SK-N-SH treated with all-trans-retinoic acid at 6 μM for 48 hours (cell line): Measurements from ENCODE around the gene PSEN1.
"Not testable (repeated sequence)": the region's sequence is repeated elsewhere in the genome, so short reads cannot be mapped to it uniquely, and the experiment has no call there.

ENCODE experiments used
- ATAC-seq: fragments of 200-7000 bp; cut with Tn5 transposase; 3 replicates; pipeline ENCODE4 v1.9.1; 2020; ENCODE audit warnings: mild to moderate bottlenecking, moderate library complexity
- ARNTL ChIP-seq: fragments of 450-650 bp; formaldehyde crosslinking; IDR thresholded peaks from 2 replicates; pipeline ENCODE4 v1.5.0; 2020; ENCODE audit warnings: low read depth, mild to moderate bottlenecking, moderate library complexity, borderline replicate concordance
- BACH2 ChIP-seq: fragments of 250-450 bp; sonication (Bioruptor Pico); IDR thresholded peaks from 2 replicates; pipeline ENCODE4 v1.9.0; 2021; ENCODE audit warnings: mild to moderate bottlenecking, borderline replicate concordance
- CSDC2 ChIP-seq: fragments of 250-450 bp; sonication (Bioruptor Pico); IDR thresholded peaks from 2 replicates; pipeline ENCODE4 v1.5.0; 2020; ENCODE audit warnings: mild to moderate bottlenecking, moderate library complexity
- ESRRG ChIP-seq: fragments of 250-450 bp; sonication (Bioruptor Pico); IDR thresholded peaks from 2 replicates; pipeline ENCODE4 v1.6.1; 2021; ENCODE audit warnings: mild to moderate bottlenecking
- GLIS3 ChIP-seq: fragments of 250-450 bp; sonication (Bioruptor Pico); IDR thresholded peaks from 2 replicates; pipeline ENCODE4 v1.5.0; 2020; ENCODE audit warnings: mild to moderate bottlenecking, moderate library complexity
- OSR1 ChIP-seq: fragments of 250-450 bp; sonication (Bioruptor Pico); IDR thresholded peaks from 2 replicates; pipeline ENCODE4 v1.8.0; 2022; ENCODE audit warnings: moderate library complexity, mild to moderate bottlenecking, inconsistent platforms
- POU6F1 ChIP-seq: fragments of 250-450 bp; sonication (Bioruptor Pico); IDR thresholded peaks from 2 replicates; pipeline ENCODE4 v1.8.0; 2021; ENCODE audit warnings: low read depth, mild to moderate bottlenecking, moderate library complexity, borderline replicate concordance
- PPARA ChIP-seq: fragments of 250-450 bp; sonication (Bioruptor Pico); IDR thresholded peaks from 2 replicates; pipeline ENCODE4 v1.5.0; 2020; ENCODE audit warnings: mild to moderate bottlenecking, borderline replicate concordance
- RARB ChIP-seq: fragments of 250-450 bp; sonication (Bioruptor Pico); IDR thresholded peaks from 2 replicates; pipeline ENCODE4 v1.8.0; 2021; ENCODE audit warnings: mild to moderate bottlenecking, moderate library complexity
- TOX ChIP-seq: fragments of 250-450 bp; sonication (Bioruptor Pico); IDR thresholded peaks from 2 replicates; pipeline ENCODE4 v1.8.0; 2021; ENCODE audit warnings: mild to moderate bottlenecking, moderate library complexity, borderline replicate concordance
- TSHZ2 ChIP-seq: fragments of 250-450 bp; sonication (Bioruptor Pico); IDR thresholded peaks from 2 replicates; pipeline ENCODE4 v1.5.0; 2020; ENCODE audit warnings: mild to moderate bottlenecking, moderate library complexity
- ZC3H10 ChIP-seq: fragments of 250-450 bp; sonication (Bioruptor Pico); IDR thresholded peaks from 2 replicates; pipeline ENCODE4 v1.5.1; 2021; ENCODE audit warnings: mild to moderate bottlenecking, moderate library complexity
- ZFP3 ChIP-seq: fragments of 250-450 bp; sonication (Bioruptor Pico); IDR thresholded peaks from 2 replicates; pipeline ENCODE4 v1.5.0; 2020; ENCODE audit warnings: mild to moderate bottlenecking, moderate library complexity
- ZFP30 ChIP-seq: fragments of 450-650 bp; formaldehyde crosslinking; IDR thresholded peaks from 2 replicates; pipeline ENCODE4 v1.5.0; 2022; ENCODE audit warnings: mild to moderate bottlenecking, moderate library complexity
- ZNF565 ChIP-seq: fragments of 450-650 bp; formaldehyde crosslinking; conservative IDR thresholded peaks from 2 replicates; pipeline ENCODE4 v1.5.0; 2020; ENCODE audit warnings: low read depth, mild to moderate bottlenecking, moderate library complexity
- ZNF70 ChIP-seq: fragments of 450-650 bp; formaldehyde crosslinking; IDR thresholded peaks from 2 replicates; pipeline ENCODE4 v1.5.0; 2020; ENCODE audit warnings: mild to moderate bottlenecking, moderate library complexity
- ZNF8 ChIP-seq: fragments of 450-650 bp; formaldehyde crosslinking; IDR thresholded peaks from 2 replicates; pipeline ENCODE4 v1.5.0; 2020; ENCODE audit warnings: mild to moderate bottlenecking, moderate library complexity
- TF ChIP-seq, protein P1 (sequence below): fragments of 250-450 bp; sonication (Bioruptor Pico); IDR thresholded peaks from 2 replicates; pipeline ENCODE4 v1.5.1; 2020; ENCODE audit warnings: low read depth, mild to moderate bottlenecking, moderate library complexity
- TF ChIP-seq, protein P2 (sequence below): fragments of 250-450 bp; sonication (Bioruptor Pico); IDR thresholded peaks from 2 replicates; pipeline ENCODE4 v1.8.0; 2020; ENCODE audit warnings: mild to moderate bottlenecking, moderate library complexity, borderline replicate concordance

The PSEN1 gene

GRCh38 chr14:73188501-73188911 lies 52.2 kb downstream of the PSEN1 start:
- TF ChIP-seq ZC3H10 (CRISPR knock-in tag) (no peak), ARNTL (CRISPR knock-in tag) (no peak), POU6F1 (CRISPR knock-in tag) (no peak), CSDC2 (CRISPR knock-in tag) (no peak), GLIS3 (CRISPR knock-in tag) (no peak), TOX (CRISPR knock-in tag) (no peak), ZNF8 (CRISPR knock-in tag) (no peak)
- TF ChIP-seq, protein P1, sequence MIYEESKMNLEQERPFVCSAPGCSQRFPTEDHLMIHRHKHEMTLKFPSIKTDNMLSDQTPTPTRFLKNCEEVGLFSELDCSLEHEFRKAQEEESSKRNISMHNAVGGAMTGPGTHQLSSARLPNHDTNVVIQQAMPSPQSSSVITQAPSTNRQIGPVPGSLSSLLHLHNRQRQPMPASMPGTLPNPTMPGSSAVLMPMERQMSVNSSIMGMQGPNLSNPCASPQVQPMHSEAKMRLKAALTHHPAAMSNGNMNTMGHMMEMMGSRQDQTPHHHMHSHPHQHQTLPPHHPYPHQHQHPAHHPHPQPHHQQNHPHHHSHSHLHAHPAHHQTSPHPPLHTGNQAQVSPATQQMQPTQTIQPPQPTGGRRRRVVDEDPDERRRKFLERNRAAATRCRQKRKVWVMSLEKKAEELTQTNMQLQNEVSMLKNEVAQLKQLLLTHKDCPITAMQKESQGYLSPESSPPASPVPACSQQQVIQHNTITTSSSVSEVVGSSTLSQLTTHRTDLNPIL = no peak
- TF ChIP-seq, protein P2, sequence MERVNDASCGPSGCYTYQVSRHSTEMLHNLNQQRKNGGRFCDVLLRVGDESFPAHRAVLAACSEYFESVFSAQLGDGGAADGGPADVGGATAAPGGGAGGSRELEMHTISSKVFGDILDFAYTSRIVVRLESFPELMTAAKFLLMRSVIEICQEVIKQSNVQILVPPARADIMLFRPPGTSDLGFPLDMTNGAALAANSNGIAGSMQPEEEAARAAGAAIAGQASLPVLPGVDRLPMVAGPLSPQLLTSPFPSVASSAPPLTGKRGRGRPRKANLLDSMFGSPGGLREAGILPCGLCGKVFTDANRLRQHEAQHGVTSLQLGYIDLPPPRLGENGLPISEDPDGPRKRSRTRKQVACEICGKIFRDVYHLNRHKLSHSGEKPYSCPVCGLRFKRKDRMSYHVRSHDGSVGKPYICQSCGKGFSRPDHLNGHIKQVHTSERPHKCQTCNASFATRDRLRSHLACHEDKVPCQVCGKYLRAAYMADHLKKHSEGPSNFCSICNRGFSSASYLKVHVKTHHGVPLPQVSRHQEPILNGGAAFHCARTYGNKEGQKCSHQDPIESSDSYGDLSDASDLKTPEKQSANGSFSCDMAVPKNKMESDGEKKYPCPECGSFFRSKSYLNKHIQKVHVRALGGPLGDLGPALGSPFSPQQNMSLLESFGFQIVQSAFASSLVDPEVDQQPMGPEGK (CRISPR knock-in tag) = no peak
- ATAC-seq = no peak

- TF ChIP-seq BACH2 (CRISPR knock-in tag) = no peak
- no peak for ATAC-seq
Measured at GRCh38 chr14:73189651-73190050, 53.3 kb downstream of the PSEN1 start.

GRCh38 chr14:73191441-73191840 lies 55.1 kb downstream of the PSEN1 start:
- no peak for TF ChIP-seq ARNTL (CRISPR knock-in tag)
- no peak for TF ChIP-seq ESRRG (CRISPR knock-in tag)
- TF ChIP-seq, protein P1 = no peak
- TF ChIP-seq, protein P2 (CRISPR knock-in tag) = no peak
- no peak for TF ChIP-seq ZNF70 (CRISPR knock-in tag)
- no peak for TF ChIP-seq ZNF8 (CRISPR knock-in tag)
- no peak for TF ChIP-seq TSHZ2 (CRISPR knock-in tag)
- ATAC-seq = no peak

DNA sequence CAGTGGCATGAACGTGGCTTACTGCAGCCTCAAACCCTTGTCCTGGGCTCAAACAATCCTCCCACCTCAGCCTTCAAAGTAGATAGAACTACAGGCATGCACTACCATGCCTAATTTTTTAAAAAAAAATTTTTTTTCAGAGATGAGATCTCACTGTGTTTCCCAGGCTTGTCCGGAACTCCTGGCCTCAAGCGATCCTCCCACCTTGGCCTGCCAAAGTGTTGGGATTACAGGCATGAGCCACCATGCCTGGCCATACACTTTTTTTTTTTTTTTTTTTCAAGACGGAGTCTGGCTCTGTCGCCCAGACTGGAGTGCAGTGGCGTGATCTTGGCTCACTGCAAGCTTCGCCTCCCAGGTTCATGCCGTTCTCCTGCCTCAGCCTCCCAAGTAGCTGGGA lies 58.0 kb downstream of the PSEN1 start:
- ATAC-seq = not testable (repeated sequence)

DNA sequence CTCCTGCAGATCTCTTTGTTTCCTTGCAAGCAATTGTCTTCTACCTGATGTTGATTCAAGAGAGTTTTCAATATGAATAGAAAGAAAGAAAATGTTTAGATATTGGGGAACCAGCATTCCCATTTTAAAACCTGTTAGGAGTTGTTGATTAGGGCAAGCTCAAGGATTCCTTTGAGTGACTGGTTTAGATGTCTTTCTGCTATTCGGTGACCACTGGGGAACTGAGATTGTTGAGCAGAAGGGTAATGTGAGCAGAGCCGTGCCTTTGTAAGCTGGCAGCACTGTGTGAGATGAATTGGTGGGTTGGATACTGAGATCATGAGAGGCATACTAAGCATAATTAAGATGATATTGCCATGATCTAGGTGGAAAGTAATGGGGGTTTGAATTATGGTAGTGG lies 61.9 kb downstream of the PSEN1 start:
- no peak for ATAC-seq
- TF ChIP-seq BACH2 (CRISPR knock-in tag) (no peak), POU6F1 (CRISPR knock-in tag) (no peak), ARNTL (CRISPR knock-in tag) (no peak), TOX (CRISPR knock-in tag) (no peak), ESRRG (CRISPR knock-in tag) (no peak), CSDC2 (CRISPR knock-in tag) (no peak), OSR1 (no peak), ZFP3 (CRISPR knock-in tag) (no peak), ZNF565 (no peak), ZFP30 (CRISPR knock-in tag) (no peak), ZC3H10 (CRISPR knock-in tag) (no peak), ZNF70 (CRISPR knock-in tag) (no peak), RARB (CRISPR knock-in tag) (no peak), PPARA (CRISPR knock-in tag) (no peak)
- TF ChIP-seq, protein P1 = no peak
